GM19238 (cell line): Measurements from ENCODE around the gene NDUFA12.

ENCODE experiments used
- DNase-seq: peaks from one replicate; pipeline ENCODE4 v3.0.0; 2011; ENCODE audit warnings: low spot score; ENCODE audit not compliant: insufficient read length

Gene NDUFA12

DNA sequence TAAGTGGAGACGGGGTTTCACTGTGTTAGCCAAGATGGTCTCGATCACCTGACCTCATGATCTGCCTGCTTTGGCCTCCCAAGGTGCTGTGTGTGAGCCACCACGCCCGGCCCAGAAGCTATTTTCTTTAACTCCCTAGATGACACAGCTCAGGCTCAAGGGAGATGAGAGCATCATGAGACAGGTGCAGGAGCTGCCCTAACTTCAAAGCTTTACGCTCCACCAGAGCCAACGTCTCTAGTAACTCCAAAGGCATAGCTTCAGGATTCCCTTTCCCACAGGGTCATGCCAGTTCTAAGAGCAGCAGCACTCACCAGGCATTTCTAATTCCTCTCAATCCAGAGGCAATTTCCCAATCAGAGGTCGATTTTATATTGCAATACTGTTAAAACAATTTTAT is 21.0 kb downstream of the NDUFA12 start:
- no peak for DNase-seq

DNA sequence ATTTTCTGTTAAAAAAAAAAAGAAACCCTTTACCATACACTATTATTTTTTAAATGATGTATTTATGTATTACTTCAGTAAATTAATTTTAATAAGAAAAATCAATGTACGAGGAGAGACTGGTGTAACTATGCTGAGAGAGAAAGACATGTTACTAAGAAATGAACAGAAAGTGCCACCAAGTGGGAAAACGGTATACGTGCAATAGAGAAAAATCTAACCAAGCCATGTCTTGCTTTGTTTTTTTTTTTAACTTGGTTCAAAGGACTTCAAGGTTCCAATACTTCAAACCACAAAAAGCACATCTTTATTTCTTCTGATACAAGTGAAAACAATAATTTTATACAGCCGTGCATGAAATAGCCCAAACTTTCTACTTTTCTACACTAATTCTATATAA is 22.9 kb downstream of the NDUFA12 start:
- DNase-seq: no peak

DNA sequence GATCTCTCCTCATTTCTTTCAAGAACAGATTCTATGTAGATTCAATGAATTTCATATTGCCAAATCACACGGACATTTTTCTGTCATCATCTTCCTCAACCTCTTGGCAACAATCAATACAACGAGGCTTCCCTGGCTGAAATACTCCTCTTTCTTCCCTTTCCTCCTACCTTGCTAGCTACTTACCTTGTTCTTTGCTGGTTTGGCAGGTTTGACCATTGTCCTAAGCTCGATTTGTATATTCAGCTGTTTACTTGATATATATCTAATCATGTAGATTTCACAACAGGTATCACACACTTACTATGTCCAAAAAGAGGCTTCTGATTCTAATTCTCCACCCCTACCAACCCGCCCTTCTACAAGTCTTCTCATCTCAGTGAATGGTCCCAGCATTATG is 23.6 kb downstream of the NDUFA12 start:
- no peak for DNase-seq

DNA sequence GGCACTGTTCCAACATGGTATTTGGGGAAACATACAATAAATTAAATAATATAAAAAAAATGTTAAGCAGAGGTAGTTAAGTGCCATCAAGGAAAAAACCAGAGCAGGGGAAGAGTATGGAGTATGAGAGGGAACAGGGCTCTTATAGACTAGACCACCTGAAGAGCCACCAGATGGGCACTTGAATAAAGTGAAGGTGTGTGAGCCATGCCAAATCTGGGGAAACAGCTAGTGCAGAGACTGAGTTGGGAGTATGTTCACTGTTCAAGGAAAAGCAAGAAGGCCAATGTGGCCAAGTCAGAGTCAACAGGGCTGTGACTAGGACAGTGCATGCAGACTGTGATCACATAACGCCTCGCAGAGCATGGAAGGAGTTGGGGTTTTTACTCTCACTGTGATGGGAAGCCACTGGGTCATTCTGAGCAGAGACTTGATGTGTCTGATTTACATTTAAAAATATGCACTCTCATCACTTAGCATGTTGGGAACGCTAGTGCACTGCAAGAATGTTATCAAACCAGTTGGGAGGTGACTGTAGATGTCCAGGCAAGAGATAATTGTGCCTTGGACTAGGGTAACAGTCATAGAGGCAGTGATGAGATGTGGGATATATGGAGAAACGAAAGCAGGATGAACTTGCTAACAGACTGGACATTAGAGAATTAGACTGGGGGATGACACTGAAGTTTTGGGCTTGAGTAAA is 25.6 kb downstream of the NDUFA12 start:
- DNase-seq: no peak

DNA sequence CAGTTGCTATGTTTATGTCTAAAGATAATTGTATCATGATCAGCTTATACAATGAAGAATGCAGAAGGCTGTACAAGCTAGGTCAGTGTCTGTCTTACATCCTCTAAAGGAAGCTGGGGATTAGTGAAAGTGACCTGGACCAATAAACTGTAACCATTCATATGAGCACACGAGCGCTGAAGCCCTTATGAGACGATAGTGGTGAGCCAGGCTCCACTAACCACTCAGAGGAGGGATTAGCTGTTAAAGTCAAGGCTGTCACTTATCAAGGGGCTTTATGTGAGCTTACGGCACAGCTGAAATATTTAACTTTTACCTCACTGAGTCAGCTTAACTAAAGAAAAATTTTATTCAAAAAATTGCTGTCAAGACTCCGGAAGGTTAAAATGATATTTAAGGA is 30.3 kb downstream of the NDUFA12 start:
- DNase-seq: no peak

DNA sequence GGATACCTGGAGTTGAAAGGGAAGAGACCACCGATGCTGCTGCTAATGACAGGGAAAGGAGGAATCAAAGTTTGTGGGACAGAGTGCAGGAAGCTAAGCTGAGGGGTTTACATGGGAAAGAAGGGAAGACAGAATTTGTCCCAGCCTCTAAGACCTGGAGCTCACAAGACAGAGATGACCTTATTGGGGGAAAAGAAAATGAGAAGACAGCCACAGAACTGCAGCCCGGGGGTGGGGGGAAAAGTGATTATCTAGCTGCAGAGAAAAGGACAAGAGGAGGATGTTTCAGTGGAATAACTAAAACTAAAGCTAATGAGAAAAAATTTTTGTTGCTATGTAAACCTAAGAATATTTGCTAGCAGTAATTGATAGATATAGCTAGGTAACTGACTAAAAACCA is 30.7 kb downstream of the NDUFA12 start:
- DNase-seq: no peak

DNA sequence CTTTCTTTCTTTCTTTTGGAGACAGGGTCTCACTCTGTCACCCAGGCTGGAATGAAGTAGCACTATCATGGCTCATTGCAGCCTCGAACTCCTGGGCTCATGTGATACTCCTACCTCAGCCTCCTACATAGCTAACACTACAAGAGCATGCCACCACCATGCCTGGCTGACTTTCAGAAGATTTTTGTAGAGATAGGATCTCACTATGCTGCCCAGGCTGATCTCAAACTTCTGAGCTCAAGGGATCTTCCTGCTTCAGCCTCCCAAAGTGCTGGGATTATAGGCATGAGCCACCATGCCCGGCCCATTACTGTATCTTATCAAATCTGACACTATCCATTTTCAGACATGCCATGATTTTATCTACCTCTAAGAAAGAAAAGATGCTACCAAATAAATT is 31.6 kb downstream of the NDUFA12 start:
- no peak for DNase-seq

DNA sequence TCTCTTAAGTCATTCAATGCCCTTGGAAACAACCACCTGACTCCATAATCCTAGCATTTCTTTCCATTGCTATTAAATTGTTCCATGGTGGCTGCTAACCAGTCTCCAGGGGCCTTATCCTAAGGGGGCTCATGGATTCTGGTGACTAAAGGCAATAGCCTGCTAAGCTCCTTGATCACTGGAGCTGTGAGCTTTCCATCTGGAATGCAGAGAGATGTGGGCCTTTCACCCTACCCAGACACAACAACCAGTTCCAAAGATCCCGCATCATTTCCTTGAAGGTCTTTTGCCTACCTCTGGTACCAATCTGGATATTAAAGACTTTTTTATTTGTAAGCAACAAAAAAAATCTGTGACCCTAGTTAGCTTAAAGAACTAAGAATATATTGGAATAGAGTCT is 32.9 kb downstream of the NDUFA12 start:
- no peak for DNase-seq

DNA sequence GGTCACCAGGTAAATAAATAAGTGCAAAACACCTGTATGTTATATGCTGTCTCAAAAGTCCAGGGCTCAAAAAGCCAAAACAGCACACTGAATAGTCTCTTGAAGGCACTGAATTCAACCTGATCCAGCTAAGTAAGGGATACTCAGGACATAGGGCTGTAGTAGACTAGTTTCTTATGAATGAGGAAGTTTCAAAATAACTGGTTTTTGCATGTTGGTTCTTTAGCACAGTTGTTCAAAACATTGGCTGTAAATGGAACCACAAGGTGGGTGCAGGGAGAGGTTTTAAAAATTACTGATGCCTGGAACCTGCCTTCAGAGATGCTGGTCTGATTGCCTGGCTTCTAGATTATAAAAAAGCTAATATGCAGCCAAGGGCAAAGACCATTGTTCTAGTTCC is 34.1 kb downstream of the NDUFA12 start:
- no peak for DNase-seq

DNA sequence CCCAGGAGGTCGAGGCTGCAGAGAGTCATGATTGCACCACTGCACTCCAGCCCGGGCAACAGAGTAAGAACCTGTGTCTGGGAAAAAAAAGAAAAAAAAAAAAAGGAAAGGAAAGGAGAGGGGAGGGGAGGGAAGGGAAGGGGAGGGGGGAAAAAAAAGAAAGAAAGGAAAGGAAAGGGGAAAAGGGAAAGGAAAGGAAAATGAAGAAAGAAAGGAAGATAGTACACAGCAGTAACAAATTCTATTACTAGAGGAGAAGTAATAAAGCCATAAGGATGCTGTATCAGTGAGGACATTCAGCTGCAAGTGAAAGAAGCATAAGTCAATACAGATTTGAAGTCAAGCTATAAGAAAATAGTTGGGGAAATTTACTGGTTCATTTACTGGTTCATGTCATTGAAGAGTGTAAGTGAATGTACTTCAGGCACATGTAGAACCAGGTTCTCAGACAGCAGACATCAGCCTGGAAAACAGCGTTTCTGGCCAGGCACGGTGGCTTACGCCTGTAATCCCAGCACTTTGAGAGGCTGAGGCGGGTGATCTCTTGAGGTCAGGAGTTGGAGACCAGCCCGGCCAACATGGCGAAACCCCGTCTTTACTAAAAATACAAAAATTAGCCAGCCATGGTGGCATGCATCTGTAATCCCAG is 37.4 kb downstream of the NDUFA12 start:
- no peak for DNase-seq

DNA sequence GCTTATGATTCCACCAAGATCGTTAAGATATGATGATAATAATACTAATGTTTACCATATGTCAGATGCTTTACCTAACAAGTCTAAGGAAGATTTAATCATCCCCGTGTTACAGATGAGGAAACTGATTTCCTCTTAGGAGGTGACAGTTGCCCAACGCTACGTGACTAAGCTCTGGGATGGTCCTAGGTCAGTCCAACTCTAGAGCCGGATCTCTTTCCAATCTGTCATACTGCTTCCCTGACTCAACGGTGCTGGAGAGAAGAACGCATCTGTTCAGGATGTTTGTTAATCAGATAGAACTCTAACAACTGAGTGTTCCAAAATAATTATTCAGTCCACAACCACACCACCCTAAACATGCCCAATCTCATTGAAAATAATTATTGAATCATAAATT is 39.8 kb downstream of the NDUFA12 start:
- DNase-seq: no peak

DNA sequence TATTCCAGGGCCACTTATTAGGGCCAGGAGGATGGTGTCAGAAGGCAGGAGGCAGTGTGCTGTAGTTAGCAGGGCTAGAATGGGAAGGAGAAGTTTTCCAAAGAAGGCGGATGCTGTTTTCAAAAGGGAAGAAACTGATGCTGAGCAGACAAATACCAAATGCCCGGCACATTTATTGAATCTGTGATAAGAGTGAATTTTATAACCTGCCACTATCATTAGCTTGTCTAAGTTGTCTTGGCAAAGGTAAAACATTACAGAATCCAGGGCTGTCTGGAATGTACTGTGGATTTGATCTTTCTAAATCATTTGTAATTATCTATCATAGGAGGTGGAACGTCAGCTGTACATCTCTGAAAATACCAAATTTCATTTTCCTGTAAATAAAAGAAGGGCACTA is 40.8 kb downstream of the NDUFA12 start:
- no peak for DNase-seq

DNA sequence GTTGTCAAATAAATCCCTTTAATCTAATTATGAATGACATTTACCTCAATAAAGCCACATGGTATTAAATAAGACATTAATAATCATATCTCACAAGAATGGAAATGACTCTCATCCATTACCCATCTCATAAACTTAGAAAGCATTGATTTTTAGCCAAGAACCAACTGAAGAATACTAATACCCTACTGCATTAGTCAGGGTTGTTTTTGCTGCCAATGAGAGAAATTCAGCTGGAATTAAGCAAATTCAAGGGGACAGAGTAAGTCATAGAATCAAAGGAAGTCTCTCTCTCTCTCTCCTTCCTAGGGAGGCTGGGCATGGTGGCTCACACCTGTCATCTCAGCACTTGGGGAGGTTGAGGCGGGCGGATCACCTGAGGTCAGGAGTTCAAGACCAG is 41.6 kb downstream of the NDUFA12 start:
- DNase-seq: no peak

DNA sequence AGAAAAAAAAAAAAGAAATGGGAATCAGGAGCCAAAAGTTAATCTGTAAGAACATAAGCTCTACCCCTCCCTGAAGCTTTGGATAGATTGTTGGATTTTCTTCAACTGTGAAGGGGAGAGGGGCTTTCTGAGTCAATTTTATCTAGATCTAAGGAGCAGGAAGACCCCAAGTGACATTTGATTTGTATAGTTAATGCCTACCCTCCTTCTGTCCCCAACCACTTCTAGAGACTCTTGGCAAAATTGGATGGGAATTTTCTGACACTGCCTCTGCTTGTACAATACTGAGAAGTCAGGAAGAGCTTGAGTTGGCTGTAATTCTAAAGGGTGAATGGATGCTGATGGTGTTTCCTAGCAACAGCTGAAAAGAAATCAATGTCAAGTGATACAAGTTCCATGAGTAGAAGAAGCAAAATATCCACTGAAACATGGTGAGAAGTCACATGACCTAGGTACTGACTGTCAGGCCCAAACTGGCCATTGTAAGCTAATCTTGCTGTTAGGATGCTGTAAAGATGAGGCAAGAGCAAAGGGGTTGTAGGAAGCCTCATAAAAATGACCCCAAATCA is 42.2 kb downstream of the NDUFA12 start:
- no peak for DNase-seq

DNA sequence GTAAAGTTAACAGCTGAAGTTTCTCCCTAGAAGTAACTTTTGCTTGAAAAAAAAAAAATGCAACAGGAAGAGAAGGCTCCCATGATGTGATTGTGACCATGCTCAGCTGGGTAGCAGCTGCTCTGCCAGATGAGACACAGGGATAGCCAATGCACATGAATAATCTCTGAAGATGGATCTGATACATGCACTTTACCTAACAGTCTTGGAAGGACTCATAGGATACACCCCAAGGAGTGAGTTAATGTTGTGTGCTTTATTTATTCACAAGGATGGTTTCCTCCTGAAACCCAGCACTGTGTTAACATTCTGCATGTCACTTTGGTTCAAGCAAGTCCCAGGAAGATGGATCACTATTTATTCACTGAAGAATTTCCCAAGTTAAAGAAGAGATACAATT is 46.5 kb downstream of the NDUFA12 start:
- no peak for DNase-seq

DNA sequence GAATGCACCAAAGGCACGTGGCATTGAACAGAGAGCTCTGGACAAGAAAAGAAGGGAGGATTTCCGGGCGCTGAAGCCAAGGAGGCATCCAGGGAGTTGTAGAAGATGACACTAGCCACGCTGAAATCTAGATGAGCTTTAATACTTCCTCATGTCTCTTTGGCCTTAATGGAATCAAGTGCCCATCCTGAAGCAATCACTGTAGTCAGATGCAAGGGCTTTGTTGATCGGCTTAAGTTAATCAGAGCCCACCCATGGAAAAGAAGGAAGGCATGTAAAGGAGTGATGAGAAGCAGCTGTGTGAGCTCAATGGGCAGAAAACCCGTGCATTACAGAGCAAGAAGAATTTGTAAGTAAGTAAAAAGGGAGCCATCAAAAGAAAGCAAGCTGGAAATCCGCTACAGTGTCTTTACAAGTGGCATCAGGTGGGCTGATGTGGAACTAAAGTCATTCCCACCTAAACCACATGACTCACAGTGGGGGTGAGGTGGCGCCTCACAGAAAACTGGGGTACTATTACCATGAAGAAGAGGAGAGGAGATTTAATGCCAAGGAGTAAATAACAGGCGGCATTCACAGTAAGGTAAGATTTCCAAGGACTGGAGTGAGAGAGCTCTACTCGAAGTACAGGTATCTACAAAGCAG is 48.4 kb downstream of the NDUFA12 start:
- no peak for DNase-seq

DNA sequence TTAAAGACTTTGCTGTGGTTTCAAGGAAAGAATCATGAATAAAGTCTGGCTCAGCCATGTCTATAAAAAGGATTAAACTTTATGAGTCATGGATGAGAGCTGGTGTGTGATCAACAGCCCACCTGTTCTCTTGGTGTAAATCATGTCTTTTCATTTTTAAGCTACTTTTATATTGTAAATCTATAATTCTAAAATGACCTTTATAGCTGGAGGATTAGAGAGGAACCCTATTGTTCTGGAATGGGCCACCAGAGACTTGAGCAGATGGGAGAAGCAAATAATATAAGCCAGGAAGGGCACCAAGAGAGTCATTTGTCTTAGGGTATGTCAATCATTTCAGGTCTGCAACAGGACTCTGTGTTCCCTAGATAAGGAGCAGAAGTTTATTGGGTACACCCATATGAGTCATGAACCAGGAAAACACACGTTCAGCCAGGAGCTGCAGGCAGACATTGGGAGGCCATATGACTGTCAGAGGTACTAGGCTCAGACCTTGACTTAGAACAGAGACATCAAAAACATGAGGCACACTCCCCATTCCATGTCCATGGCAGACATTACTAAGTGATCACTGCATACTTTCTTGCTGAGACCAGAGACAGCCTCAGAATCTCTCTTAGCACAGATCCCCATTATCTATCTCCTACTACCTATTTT is 49.3 kb downstream of the NDUFA12 start:
- no peak for DNase-seq

DNA sequence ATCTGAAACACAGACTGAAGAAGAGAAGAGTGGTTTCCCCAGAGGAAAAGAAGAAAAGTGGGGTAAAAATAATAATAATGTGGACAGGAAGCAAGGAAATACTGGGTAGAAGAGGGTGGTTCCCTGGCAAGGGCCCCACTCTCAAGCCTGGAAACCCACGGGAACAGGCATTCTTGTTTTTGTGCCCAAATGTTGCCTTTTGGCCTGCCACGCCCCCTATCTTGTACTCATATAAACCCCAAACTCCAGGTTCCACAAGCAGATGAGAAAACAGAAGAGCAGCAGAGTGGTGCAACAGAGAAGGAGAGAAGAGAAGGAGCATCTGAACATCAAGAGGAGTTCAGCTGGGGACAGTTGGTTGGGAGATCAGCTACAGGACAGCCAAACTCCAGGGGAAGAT is 51.2 kb downstream of the NDUFA12 start:
- DNase-seq: no peak

DNA sequence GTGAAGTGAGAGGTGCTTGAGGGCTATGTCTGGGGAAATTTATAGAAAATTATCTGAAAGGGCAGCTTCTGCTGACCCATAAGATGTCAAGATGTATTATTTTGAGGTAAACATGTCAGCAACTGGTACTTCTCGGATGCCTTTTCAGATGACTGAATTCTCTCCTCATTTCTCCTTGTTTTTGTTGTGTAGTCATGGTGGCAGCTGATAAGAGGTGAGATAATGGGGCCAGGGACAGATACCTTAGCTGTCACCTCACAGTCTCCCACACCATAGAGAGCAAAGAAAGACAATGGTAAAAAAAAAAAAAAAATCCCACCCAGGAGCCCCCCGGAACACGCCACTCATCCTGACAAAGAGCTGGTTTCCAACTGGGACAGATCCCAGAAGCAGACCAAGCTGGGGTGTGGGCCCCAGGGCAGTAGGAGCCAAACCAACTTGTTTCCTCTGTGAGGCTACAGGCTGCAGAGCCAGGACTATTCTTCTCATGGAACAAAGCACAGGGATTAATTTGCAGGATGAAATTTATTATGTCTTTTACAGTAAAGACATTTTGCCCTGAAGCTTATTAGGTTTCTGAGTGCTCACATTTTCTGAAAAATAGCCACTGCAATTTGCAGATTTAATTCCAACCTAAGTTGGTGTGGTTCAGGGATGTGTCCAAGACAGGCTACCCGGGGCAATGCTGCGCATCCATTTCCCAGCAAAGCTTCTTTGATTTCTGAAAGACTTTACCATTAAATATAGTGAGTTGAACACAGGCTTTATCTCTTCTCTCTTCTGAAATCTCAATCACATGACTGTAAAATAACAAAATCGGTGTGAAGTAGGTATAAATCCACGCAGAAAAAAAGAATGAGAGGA is 52.2 kb downstream of the NDUFA12 start:
- no peak for DNase-seq

DNA sequence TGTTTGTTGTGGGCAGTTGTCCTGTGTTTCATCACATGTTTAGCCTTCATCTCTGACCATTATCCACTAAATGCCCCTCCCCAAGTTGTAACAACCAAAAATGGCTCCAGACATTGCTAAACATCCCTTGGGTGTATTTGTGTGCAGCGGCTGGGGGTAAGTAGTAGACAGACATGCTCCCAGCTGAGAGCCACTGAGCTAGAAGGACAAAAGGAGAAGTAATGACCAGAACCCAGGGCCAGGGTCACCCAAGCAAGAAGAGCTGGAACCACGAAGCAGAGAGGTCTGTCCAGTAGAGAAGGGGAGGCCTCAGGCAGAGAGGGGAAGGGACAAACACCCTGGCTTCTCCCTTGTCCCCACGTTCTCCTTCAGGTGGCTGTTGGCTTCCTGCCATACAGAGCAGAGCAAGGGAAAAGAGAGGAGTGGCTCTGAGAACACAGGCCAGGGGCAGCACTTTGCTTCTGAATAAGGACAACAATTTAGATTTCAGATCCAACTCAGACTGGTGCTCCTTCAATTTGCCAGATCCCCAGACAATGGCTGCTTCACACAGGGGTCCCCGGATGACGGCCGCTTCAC is 55.2 kb downstream of the NDUFA12 start:
- DNase-seq: no peak

DNA sequence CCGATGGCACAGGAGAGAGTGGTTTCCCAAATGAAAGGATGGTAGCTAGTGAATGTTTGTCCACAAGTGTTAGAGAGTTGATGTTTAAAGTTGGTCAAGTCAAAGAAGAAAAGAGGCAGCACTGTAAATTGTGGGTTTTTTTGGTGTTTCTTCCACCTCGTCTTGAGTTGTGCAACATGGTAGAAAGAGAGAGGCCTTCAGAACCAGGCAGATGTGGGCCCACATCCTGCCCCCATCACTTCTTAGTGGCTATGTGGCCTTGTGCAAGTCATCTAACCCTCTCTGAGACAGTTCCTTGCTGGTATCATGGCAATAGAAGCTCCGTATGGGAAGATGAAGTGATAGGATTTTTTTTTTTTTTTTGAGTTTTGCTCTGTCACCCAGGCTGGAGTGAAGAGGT is 60.8 kb downstream of the NDUFA12 start:
- no peak for DNase-seq
